Measurements from ENCODE around the gene TRPV6.

- TF ChIP-seq, protein P1, sequence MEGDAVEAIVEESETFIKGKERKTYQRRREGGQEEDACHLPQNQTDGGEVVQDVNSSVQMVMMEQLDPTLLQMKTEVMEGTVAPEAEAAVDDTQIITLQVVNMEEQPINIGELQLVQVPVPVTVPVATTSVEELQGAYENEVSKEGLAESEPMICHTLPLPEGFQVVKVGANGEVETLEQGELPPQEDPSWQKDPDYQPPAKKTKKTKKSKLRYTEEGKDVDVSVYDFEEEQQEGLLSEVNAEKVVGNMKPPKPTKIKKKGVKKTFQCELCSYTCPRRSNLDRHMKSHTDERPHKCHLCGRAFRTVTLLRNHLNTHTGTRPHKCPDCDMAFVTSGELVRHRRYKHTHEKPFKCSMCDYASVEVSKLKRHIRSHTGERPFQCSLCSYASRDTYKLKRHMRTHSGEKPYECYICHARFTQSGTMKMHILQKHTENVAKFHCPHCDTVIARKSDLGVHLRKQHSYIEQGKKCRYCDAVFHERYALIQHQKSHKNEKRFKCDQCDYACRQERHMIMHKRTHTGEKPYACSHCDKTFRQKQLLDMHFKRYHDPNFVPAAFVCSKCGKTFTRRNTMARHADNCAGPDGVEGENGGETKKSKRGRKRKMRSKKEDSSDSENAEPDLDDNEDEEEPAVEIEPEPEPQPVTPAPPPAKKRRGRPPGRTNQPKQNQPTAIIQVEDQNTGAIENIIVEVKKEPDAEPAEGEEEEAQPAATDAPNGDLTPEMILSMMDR (IDR thresholded peaks at IDR 0.05) = no peak
- TF ChIP-seq POLR2A (IDR thresholded peaks at IDR 0.05) = no peak
Measured at GRCh38 chr7:142851919-142852318, 33.6 kb downstream of the TRPV6 start.

All from thyroid gland (tissue), 4 donors.